HG03097 (cell line): Measurements from ENCODE around the gene SHC3.

ENCODE experiments used
- ATAC-seq: cut with Tn5 transposase; IDR thresholded peaks from one replicate; pipeline ENCODE4 v1.9.1; 2021; ENCODE audit not compliant: unreplicated experiment, low FRiP score

Gene SHC3

DNA sequence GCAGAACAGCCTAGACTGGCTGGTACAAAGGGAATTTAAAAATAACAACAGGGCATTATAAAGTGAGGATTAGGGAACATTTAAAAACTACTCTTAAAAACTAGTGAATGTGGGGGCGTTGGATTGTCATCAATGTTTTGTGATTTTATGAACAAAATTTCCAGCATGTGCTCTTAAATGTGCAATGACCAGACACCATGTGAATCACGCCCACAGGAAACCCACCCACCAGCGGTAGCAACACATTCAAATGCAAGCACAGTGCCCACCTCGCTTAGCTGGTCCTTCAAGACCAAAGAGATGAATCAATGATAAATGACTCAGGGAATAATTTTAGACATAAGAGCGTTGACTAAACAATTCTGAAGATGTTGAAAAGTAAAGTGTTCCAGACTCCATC is 146.4 kb downstream of the SHC3 start:
- ATAC-seq = no peak

DNA sequence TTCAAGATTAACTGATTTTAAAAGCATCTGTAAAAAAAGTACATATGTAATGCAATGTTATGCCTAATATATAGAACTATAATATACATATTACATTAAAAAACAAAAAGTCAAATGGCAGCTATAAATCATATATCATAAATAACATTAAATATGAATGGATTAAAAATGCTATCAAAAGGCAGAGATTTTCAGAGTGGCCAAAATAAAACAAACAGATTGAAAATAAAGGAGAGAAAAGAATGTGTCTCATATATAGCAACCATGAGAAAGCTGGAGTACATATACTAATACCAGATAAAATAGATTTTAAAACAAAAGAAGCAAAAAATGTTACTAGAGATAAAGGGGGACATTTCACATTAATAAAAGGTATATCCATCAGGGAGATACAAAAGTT is 148.8 kb downstream of the SHC3 start:
- ATAC-seq = no peak

DNA sequence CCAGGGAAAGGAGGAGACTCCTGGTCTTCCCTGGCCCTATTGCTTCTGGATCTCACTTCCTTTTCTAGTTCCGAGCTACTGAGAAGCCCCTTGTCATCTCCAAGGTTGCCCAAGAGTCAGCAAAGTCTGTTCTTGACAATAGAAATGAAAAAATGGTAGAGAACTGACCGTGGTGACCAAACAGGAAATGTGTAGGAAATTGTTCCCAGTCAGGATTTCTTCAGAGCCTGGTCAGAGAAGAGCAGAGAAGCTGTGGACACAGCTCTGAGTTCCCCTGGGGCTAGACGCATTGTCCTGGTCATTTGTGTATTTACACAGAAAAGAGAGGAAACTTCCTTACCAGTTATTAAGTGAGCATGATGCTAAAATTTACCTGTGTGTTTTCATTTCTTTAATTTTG is 151.7 kb downstream of the SHC3 start:
- ATAC-seq = no peak

DNA sequence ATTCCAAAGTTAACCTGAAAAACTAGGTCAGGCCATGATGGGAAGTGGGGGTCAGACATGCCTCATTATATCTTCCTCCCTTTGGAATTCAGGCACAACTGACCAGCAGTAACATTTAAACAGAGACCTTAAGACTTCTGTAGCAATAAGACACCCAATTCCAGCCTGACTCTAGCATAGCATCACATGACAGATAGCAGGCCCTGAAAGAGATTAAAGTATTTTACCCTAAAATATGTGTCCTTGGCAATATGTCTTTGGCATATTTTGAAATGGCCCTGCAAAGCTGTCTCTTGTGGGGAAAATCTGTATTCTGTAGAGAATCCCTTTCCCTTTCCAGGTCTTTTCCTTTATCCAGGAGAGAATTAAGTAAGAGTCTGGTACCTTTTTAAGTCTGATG is 153.1 kb downstream of the SHC3 start:
- ATAC-seq = no peak

DNA sequence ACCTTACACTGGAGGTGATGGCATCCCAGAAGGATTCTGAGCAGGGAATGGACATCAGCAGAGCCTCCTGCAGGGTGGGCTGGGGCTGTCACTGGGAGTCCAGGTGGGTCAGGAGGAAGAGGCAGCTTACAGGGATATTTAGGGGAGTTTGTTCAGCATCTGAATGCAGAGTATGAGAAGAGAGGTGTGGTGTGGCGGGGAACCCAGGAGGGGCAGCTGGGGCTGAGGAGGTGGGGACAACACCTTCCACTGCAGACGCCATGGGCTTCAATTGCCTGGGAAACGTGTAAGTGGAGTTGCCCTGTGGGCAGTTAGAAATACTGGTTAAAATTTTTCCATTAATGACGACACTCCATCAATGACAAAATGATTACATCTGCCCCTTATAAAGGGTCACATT is 153.9 kb downstream of the SHC3 start:
- no peak for ATAC-seq

DNA sequence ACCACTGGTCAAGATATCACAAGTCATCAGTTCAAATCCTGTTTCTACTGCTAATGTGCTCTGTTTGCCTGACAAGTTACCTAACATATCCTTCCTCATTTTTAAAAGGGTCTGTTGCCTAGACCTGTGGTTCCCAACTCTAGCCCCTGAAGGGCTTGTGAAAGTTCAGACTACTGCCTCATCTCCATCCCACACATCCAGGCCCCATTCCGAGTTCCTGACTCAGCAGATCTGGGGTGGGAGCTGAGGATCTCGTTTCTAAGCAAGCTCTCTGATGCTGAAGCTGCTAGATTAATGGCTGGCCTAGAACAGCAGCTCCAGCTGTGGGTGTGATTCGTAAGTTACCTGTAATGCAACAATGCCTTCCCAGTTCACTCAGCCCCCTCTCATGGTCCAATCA is 154.9 kb downstream of the SHC3 start:
- no peak for ATAC-seq

DNA sequence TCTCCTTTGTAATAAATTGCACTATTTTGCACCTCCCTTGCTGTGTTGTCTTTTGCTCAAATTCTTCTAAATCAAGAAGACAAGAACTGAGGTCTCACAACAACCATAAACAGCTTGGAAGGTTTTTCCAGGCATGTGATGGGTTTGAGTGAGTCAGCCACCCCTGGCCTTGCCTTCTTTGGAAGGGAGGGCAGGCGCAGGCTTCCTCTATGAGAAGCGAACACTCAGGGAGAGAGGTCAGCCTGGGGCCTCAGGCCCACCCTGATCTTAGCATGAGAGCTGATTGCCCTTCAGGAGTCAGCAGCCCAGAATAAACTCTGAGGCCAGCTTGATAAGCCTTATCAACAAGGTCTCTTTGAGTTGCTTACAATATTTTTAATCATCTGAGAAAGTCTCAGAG is 155.7 kb downstream of the SHC3 start:
- no peak for ATAC-seq

DNA sequence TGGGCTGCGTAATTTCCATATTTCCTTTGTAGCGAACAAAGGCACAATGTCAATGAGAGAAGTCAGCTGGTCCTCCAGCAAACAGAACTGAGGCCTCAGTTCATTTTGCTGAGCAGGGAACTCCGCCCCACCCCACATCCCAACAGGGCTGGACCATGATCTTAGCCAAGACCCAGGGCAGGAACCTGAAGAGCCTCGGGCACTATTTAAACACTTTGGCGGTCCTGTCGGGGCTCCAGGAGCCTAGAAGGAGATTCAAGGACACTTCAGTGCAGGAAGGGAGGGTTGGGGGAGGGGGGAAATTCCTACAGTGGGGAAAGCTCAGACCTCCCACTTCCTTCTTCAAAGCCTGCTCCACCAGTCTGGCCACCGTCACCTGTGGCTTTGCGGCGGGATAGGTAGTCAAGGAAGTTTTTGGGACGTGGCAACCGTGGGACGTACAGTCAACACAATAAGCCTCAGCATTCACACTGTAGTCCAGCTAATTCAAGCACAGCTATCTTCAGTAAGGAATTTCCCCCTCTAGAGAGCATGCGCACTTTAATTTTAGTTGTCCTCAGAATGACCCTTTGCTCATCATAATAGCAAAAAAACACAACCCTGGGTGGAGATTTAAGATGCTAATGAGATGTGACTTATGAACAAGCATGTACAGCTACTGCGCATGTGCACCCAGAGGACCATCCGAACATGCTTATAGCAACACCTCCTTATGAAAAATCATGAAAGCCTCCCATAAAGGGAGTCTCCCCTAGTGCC is 156.4 kb downstream of the SHC3 start:
- ATAC-seq = no peak

DNA sequence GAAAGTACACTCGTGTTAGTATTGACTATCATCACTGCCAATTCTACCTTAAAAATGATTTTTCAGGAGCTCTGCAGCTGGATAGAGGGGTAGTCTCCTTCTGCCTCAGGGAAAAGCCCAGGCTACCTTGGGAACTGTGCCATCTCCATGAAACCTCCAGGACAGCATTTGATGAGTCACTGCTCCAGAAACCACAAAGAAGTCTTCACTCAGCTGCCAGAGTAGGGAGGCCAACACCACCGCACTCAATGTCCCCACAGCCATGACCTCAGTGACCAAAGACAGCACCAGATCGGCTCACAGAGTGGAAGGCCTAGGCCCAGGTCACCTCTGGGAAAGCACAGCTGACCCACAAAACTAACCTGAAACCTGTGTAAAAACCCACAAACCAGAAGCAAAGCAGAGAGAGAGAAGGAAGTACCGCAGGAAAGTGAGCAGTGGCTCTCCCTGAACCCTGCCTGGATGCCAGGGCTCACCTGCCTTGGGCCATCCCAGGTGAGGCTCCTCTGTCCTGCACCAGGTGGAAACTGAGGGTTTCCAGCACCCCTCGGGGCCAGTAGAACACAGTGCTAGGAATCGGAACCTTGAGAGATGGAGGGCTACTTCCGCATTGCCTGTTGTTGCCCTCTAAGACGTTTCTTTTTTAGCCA is 157.3 kb downstream of the SHC3 start:
- ATAC-seq = no peak

DNA sequence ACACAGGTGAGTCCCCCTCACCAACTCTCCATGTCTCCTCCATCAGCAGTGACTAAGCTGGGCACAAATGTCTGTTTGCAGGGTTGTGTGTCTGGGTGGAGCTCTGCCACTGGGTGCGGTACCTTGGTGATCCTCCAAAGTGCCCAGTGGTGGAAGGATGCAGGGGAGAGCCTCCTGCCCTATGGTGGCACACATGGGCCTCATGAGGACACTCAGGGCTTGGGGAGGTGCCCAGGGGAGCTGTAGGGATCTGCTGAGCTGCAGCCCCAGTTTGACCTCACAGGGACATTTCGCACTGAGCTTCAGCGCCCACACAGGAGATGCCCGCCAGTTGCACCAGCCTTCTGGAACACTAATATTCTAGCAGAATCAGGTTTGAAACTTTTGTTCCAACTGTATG is 157.9 kb downstream of the SHC3 start:
- ATAC-seq = no peak

DNA sequence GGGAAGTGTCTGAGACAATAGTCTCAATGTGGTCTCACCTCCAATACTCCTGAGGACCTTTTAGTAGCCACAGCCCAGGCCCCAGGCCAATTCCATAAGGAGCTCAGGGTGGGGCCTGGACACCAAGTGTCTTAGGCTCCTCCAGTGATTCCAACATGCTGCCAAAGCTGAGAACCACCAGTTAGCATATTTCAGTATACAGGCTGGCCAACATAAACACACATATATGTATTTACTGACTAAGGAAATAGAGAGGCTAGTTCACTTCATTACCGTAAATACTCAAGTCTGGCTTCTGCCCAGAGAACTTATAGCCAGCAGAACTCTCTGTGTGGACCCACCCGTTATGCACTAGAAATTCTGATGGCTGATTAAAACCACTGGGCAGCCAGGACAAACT is 163.3 kb downstream of the SHC3 start:
- no peak for ATAC-seq

DNA sequence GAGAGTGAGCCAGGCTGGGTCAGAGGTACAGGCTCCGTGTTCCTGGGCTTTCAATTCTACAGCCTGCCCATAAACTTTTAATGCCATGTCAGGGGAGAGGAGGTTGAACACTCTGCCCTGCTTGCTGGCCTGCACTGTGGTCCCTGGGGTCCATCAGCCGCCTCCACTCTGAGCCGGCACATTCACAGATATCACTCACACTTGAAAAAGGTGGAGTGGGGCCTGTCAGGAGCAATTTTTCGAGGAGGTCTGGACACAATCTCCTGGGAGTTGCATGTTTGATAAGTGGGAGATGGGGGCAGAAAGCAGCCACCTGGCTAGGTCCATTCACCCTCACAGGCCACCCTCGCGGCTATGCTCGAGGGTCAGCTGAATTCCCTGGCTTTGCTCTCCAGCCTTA is 164.5 kb downstream of the SHC3 start:
- ATAC-seq = no peak

DNA sequence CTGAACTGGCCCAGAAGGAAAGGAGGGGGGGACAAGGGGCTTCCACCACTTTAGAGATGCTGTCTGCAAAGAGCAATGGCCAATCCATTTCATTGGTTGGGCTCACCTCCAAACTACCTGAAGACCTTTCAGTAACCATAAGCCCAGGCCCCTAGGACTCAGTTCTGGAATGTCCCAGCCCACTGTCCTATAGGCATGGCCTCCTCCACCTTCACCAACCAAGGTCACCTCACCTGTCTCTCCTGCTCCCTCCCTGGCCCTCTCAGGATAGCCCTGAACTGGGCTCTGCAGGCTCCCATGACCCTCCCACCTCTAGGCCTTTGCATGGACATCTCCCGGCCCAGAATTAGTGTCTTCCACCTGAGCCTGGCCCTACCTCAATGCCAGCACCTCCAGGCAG is 165.0 kb downstream of the SHC3 start:
- no peak for ATAC-seq

DNA sequence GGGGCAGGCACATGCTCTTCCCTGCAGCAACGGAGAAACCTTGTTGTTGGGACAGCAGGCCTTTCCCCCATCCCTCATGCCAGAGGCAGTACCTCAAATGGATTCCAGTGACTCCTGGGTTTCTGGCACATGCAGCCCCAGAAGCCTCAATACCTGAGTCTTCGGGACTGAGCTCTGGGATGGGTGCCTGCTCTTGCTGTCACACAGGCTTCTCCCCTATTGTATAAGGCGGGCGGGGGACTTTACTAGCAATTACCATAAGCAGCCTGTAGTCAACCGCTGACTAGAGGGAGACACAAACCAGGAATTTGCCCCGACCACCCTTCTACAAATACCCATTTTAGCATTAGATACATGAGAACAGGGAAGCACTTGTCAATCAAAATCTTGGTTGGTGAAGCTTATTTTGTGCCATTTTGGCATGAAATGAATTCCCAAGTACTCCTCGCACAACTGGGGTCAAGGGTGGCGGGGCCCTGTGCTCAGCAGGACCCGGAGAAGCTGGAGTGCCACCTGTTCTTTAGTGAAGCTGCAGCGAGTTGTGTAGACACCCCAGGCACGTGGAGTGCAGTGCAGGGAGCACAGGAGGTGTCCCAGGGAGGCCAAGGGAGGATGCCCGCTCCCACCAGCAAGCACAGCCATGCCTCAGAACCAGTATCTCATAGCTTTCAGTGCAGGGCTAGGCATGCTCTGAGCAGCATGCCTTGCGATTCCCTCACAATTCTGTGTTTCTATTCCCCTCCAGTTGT is 166.2 kb downstream of the SHC3 start:
- no peak for ATAC-seq

DNA sequence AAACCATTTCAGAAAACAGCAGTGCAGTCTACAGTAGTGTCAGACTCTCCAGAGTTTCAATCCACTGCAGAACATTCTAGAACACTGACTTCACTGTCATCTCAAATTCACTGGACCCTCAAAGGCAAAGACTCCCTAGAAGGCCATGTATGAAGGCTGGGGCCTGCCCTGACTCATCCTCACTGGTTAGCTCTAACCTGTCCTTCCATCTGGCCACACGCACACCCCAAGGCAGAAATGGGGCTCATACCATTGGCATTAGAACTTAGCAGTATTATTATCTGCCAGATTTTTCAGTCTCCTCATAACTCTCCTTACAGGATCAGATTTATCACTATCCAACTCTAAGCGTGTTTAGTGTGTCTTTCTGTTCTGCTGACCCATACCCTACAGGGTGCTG is 166.9 kb downstream of the SHC3 start:
- ATAC-seq = no peak

DNA sequence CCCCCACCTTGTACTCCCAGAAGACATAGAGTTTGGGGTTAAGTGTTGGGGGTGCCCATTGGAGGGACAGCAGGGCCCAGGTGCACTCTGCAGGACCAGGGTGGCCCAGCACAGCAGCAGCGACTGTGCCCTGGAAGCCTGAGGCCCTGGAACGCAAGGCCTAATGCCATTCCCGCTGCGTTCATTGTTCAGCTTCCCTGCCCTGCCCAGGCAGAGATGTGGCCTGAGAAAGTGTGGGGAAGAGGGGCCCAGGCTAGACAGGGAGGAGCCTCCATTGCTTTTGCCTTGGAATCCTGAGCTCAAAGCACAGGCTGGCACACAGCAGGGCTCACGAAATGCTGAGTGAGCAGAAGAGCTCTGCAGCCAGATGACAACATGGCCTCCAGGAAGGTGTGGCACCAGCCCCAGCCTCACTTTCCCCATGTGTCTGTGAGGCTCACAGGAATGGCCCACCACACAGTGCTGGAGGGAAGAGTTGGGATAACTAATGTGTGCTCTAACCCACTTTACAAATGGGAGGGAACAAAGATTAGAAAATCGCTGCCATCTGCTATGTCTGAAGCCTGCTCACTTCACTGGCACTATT is 168.0 kb downstream of the SHC3 start:
- no peak for ATAC-seq

DNA sequence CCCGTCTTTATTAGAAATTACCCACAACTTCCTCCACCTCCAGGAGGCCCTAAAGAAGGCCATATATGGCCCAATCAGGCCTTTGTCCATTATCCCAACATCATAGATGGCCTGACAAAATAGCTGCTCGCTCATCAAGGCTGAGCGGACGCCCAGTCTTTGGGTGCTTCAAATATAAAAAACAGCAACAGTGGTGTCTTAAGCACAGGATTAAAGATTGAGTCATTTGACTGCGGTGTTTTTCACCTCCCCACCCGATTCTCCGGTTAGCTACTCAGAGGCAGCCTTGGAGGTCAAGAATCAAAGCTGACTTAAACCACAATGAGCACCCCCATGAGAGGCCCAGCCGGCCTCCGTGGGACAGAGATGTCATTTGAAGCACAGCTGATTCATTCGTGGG is 168.6 kb downstream of the SHC3 start:
- no peak for ATAC-seq

DNA sequence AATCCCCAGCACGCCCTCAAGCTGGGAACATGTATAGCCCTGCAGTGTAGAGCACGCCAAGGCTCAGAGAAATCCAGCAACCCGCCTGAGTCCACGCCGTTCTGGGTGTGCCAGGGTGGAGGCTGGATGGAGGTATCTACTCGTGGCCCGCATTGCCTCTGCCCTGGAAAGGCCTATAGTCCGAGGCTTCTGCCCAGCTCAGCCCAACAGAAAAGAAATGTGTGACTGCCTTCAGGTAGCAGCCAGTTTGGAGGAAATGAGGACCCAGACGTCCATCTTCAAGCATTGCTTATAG is 169.1 kb downstream of the SHC3 start:
- no peak for ATAC-seq

DNA sequence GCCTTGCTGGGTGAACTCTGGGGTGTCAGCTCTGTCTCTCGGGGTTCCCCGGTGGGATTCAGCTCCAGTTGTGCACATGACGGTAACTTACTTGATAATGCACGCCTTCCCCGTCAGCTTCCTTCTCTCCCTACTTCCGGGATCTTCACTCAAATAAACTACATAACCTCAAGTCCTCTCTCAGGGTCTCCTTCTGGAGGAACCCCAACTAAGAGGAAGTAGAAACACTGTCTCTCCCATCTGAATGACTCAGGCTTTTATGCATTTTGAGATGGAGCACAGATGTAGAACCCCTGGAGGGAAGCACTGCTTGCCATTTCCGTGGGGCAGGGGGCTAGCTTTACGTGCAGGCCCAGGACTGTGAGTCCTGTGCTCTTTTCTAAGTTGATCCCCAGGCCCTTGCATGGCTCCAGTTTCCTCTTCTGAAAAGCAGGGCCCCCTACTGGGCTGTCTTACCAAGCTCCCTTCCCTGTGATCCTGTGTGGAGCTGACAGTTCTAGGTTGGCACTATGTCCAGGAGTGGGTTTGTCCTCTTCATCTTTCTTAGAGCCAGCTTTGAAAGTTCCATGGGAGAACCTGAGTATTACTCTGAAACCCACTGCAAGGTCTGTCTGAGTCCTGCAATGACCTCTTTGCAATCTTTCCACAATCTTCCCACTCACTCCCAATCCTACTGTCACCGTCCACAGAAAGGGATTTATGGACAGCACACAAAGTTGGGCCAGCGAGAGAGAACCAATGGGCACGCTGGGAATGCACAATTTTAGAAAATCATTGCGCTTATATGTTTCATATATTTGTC is 169.7 kb downstream of the SHC3 start:
- no peak for ATAC-seq

DNA sequence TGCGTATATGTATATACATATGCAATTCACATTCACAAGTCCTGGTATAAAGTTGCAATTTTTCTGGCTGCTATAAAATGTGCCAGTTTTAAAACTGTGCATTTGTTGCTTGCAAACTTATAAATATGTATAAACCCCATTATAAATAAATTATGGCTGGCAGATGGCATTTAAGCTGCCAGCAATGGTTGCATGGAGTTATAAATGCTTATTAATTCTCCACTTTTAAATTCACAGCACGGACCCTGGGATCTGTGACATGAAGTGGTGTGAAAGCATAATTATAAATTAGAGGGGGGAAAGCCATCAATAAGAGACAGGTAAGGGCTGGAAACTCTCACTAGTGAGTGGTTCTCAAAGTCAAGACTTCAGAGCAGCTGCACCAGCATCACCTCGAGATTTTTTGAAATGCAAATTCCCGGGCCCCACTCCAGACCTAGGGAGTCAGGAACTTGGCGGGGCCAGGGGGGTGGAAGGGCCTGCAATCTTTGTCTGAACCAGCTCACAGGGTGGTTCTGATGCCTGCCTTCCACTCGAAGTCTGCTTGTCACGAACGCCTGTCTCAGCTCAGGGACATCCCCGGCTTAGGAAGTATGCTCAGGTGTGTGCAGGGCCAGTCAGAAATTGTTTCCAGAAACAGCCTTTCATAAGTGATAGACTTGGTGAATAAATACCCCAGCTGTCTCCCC is 170.4 kb downstream of the SHC3 start:
- no peak for ATAC-seq
